LoVo (cell line): ENCODE measurements around the gene GPR82.
"Not testable (repeated sequence)": the region's sequence is repeated elsewhere in the genome, so short reads cannot be mapped to it uniquely, and the experiment has no call there.

Experiments used
- DNase-seq: peaks from one replicate; pipeline ENCODE4 v3.0.0-alpha.2; 2016; ENCODE audit warnings: low spot score

GPR82 gene

DNA sequence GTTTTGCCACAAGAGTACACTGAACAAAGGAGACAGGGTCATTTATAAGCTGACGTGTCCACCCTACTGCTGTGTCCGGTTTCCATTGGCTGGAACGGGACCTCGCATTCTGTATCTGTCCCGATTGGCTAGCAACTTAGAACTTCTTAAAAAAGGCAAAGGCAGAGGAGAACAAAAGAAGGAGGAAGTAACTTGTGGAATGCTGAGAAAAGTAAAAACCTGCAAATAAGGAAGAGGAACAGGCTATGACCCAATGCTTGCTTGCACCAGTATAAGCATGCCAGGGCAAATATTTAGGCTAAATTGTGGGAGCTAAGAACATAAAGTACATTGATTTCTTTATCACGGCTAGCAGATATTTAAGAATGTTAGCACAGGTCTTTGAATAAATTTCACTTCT, 4.4 kb upstream of the GPR82 start:
- not testable (repeated sequence) for DNase-seq

DNA sequence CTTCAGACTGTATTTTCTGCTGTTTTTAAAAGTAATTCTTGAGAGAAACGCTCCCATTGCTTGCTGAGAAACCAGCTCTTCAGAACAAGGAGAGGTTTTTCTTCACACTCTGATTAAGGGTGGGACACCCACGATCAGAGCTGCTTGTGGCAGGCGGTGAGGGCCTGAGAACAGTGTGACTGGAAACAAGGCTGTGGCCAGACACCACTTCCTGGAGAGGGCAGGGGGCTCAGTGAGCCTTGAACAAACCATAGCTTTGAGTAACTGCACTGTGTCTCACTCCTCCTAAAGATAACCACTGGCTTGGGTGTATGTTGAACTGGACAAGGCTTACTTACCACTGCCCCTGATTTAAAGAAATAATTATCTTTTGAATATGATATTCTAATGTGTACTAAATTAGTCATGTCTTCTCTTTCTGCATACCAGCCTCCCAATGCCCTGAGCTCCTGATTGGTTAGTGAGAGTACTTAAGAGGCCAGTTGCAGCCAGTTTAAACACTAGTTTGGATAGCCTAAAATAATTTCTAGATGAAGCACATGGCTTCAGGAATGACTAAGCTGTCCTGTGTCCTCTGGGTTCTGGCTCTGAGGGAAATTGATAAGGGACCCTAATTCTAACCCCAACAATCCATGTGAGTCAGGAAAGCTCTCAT, 3.7 kb upstream of the GPR82 start:
- no peak for DNase-seq

GRCh38 chrX:41721590-41721989, 2.4 kb upstream of the GPR82 start:
- no peak for DNase-seq

GRCh38 chrX:41722214-41722613, 1.8 kb upstream of the GPR82 start:
- DNase-seq = no peak

DNA sequence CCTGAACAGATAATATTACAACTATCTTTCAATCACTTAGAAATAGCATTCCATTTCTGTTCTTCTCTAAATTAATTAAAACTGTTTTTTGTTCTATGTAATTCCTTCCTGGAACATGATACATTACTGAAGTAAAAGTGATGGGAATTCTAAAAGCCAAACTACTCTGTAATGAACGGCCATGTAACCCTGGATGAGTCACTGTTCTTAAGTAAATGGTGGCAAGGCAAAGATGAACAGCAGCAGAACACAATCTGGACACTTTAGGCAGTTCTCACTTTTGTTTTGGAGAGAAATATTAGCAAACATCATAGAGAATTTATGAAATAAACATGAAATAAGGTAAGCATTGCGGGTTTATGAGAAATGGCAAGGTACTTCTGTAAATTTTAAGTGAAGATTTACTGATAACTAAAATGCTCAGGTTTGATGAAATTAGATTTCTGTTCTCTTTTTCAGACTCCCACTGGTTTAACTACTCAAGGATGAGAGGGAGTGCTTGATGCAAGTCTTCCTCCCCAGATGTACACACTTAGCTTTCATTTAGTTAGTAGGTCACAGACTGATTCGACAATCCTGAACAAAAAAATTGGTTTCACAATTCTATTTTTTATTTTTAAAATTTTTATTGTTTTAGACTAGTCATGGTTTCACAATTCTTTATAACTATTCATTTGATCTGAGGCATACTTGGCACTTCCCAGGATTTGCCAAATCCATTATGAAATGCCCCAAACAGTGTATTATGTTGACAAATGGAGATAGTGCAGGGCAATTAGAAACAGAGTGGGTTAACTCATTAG, 964 bp upstream of the GPR82 start:
- DNase-seq = no peak

GRCh38 chrX:41728125-41728524, 4.1 kb downstream of the GPR82 start:
- no peak for DNase-seq

- no peak for DNase-seq
Observed at GRCh38 chrX:41730081-41730480, 6.1 kb downstream of the GPR82 start.

GRCh38 chrX:41732260-41732659, 8.3 kb downstream of the GPR82 start:
- DNase-seq = no peak

GRCh38 chrX:41733939-41734338, 10.0 kb downstream of the GPR82 start:
- DNase-seq = no peak

- DNase-seq = no peak
Observed at GRCh38 chrX:41734530-41734929, 10.5 kb downstream of the GPR82 start.

GRCh38 chrX:41737065-41737464, 13.1 kb downstream of the GPR82 start:
- DNase-seq = no peak

DNA sequence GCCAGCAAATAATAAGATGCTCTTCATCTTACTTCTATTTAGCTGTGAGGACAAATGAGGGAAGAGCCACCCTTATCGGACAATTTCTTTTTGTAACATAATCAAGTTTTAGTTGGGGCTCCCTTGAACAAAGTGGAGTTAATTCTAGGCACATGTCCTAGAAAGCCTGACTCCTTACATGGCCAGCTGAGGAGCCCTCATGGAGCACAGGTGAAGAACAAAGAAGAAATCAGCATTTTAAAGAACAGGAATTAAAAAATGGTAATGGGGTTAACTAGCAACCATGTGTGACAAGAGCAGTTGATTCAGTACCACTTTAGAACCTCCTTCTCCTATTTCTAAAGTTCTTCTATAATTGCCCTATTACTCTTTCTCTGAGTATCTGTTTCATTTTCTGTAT, 15.9 kb downstream of the GPR82 start:
- DNase-seq = no peak

- no peak for DNase-seq
Observed at GRCh38 chrX:41750716-41751115, 26.7 kb downstream of the GPR82 start.

DNA sequence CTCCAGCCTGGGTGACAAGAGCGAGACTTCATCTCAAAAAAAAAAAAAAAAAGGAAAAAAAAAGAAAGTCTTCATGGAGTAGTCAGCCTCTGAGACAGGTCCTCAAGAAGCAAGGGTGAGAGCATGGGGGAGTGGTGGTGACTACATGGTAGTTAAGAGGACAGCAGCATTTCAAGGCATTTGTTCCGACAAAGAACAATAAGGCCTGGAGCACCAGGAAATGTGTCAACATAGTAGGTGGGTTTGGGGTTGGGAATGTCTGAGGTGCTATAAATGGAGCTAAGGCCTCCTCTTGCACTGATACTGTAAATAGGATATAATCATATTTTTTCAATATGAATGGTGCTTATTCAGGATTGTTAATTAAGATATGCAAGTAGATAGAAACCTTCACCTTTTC, 34.4 kb downstream of the GPR82 start:
- no peak for DNase-seq

DNA sequence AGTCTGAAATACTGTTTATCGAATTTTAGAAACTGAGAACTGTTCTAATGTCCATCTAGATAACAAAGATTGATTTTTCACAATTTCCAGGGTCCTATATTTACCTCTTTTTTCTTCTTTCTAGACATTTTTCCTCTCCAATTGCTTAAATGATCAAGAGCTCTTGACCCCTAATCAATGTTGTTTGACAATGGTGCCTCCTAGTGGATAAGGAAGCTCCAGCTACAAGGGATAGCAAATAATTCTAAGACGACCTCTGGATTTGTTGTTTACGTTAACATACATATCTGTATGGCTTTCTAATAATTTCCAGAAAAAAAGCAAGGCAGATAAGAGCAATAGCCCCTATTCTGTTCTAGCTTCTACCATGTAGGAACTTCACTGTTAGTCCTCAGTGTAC, 35.8 kb downstream of the GPR82 start:
- no peak for DNase-seq

- DNase-seq = no peak
Observed at GRCh38 chrX:41761169-41761568, 37.2 kb downstream of the GPR82 start.

DNA sequence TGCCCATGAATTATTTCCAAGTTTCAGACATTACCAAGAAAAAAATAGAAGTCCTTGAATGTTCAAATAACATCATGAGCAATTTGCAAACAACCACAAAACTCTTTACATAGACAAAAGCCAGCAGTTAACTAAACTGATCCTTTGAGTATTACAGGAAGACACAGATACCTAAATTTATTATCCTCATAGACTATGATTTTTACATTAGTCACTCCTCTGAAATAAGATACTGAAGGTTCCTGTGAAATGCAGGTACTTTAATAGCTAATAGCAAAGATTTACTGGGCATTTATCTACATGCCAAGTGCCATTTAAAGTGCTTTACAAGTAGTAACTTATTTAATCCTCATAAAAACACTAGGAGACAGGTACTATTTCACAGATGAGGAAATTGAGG, 37.7 kb downstream of the GPR82 start:
- no peak for DNase-seq

DNA sequence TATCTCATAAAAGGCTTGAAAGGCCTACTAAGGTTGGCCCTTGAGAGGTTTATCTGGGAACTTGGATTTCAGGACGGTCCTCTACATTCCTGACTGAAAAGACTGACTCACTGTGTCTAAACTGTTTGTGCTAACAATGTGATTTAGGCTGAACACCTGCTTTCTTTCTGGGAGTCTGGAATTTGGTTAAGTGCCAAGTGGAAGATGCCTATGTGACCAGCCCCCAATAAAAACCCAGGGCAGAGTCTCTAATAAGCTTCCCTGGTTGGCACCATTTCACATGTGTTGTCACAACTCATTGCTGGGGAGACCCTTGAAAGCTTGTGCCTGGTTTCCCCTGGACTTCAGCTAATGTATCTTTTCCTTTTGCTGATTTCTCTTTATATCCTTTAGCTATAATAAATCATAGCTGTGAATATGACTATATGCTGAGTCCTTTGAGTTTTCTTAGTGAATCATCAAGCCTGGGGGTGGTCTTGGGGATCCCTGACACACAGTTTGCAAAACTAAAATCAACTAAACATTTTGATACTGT, 55.1 kb downstream of the GPR82 start:
- DNase-seq = peak; percentile 64
